Stimulated activated effector memory CD8-positive, alpha-beta T cell treated with anti-CD3 and anti-CD28 coated beads, Interleukin-12 subunit alpha, Interleukin-12 subunit beta, amount 100 ng/mL, for 72 hours (primary cell): ENCODE results near the gene PPP1R1C.

Source experiments
- ATAC-seq: fragments of 150-1000 bp; cut with Tn5 transposase; 2 replicates; pipeline ENCODE4 v1.10.0; 2021
- DNase-seq, 2 donors: peaks; one replicate each; pipeline ENCODE4 v3.0.0; 2021 to 2022; ENCODE audit warnings: low spot score in 2 of 2
- H3K27ac Mint-ChIP-seq: one replicate; pipeline ENCODE4 v1.8.0; 2022; ENCODE audit warnings: mild to moderate bottlenecking, mixed read lengths
- H3K36me3 Mint-ChIP-seq: one replicate; pipeline ENCODE4 v1.8.0; 2022; ENCODE audit warnings: mild to moderate bottlenecking, mixed read lengths
- H3K4me1 Mint-ChIP-seq: one replicate; pipeline ENCODE4 v1.8.0; 2022; ENCODE audit warnings: mixed read lengths
- H3K4me3 Mint-ChIP-seq: one replicate; pipeline ENCODE4 v1.8.0; 2022; ENCODE audit warnings: mild to moderate bottlenecking, mixed read lengths
- H3K9me3 Mint-ChIP-seq: one replicate; pipeline ENCODE4 v1.8.0; 2022; ENCODE audit warnings: mixed read lengths

PPP1R1C gene

GRCh38 chr2:181989099-181989498 is 3.4 kb downstream of the PPP1R1C start:
- Mint-ChIP-seq H3K9me3 (no peaks in the 10 kb centered on the region), H3K4me3 (no peak overlapping the region)
- ATAC-seq, result no peak

GRCh38 chr2:181991171-181991885 is 5.7 kb downstream of the PPP1R1C start:
- Mint-ChIP-seq H3K4me1 (no peaks in the 10 kb centered on the region), H3K36me3 (no peaks in the 10 kb centered on the region), H3K4me3 (no peak overlapping the region), H3K27ac (no peak overlapping the region), H3K9me3 (no peaks in the 10 kb centered on the region)
- ATAC-seq (no peak), DNase-seq (no peak)

More at GRCh38 chr2:181989099-181989498, 3.4 kb downstream of the PPP1R1C start:
- no peak for DNase-seq
- H3K4me1 Mint-ChIP-seq, result no peaks in the 10 kb centered on the region
- H3K27ac Mint-ChIP-seq, result no peak overlapping the region
- H3K36me3 Mint-ChIP-seq, result no peaks in the 10 kb centered on the region

GRCh38 chr2:181992776-181993175 is 7.1 kb downstream of the PPP1R1C start:
- H3K36me3 Mint-ChIP-seq, result no peaks in the 10 kb centered on the region
- peak; percentile 65 for ATAC-seq
- H3K27ac Mint-ChIP-seq, result no peak overlapping the region
- H3K4me3 Mint-ChIP-seq, result no peak overlapping the region
- no peaks in the 10 kb centered on the region for H3K4me1 Mint-ChIP-seq
- no peaks in the 10 kb centered on the region for H3K9me3 Mint-ChIP-seq
- no peak for DNase-seq

GRCh38 chr2:181995289-181995688 is 9.6 kb downstream of the PPP1R1C start:
- H3K36me3 Mint-ChIP-seq, result no peaks in the 10 kb centered on the region
- no peak for ATAC-seq
- H3K4me1 Mint-ChIP-seq, result no peaks in the 10 kb centered on the region
- H3K9me3 Mint-ChIP-seq, result no peaks in the 10 kb centered on the region
- no peak overlapping the region for H3K27ac Mint-ChIP-seq
- no peak overlapping the region for H3K4me3 Mint-ChIP-seq
- DNase-seq, result no peak

- no peaks in the 10 kb centered on the region for H3K36me3 Mint-ChIP-seq
- H3K4me3 Mint-ChIP-seq, result no peak overlapping the region
- H3K4me1 Mint-ChIP-seq, result no peaks in the 10 kb centered on the region
- no peak for DNase-seq
- no peak for ATAC-seq
- H3K9me3 Mint-ChIP-seq, result no peaks in the 10 kb centered on the region
- no peak overlapping the region for H3K27ac Mint-ChIP-seq
Observed at GRCh38 chr2:181998041-181998835, 12.6 kb downstream of the PPP1R1C start.

- Mint-ChIP-seq H3K4me3 (no peak overlapping the region), H3K4me1 (no peaks in the 10 kb centered on the region), H3K36me3 (no peaks in the 10 kb centered on the region), H3K27ac (no peak overlapping the region), H3K9me3 (no peaks in the 10 kb centered on the region)
- no peak for DNase-seq
- ATAC-seq, result no peak
Observed at GRCh38 chr2:181998891-181999654, 13.4 kb downstream of the PPP1R1C start.

GRCh38 chr2:181999911-182000310 is 14.3 kb downstream of the PPP1R1C start:
- DNase-seq, result no peak
- ATAC-seq, result no peak
- H3K4me1 Mint-ChIP-seq, result no peaks in the 10 kb centered on the region
- no peaks in the 10 kb centered on the region for H3K9me3 Mint-ChIP-seq
- no peak overlapping the region for H3K4me3 Mint-ChIP-seq
- H3K27ac Mint-ChIP-seq, result no peak overlapping the region
- H3K36me3 Mint-ChIP-seq, result no peaks in the 10 kb centered on the region

- Mint-ChIP-seq H3K9me3 (no peaks in the 10 kb centered on the region), H3K4me3 (no peak overlapping the region), H3K36me3 (no peaks in the 10 kb centered on the region), H3K27ac (no peak overlapping the region), H3K4me1 (no peaks in the 10 kb centered on the region)
- DNase-seq (no peak), ATAC-seq (no peak)
Observed at GRCh38 chr2:182004945-182005520, 19.4 kb downstream of the PPP1R1C start.

- Mint-ChIP-seq H3K4me1 (no peaks in the 10 kb centered on the region), H3K9me3 (no peaks in the 10 kb centered on the region)
- ATAC-seq, result no peak
Observed at GRCh38 chr2:182006595-182007341, 21.1 kb downstream of the PPP1R1C start.

GRCh38 chr2:182014284-182014683 is 28.6 kb downstream of the PPP1R1C start:
- no peak for DNase-seq
- Mint-ChIP-seq H3K4me1 (no peaks in the 10 kb centered on the region), H3K4me3 (no peak overlapping the region), H3K36me3 (no peaks in the 10 kb centered on the region), H3K27ac (no peak overlapping the region), H3K9me3 (peaks cover 5% of the 10 kb centered on the region)
- peak; percentile 36 for ATAC-seq

More at GRCh38 chr2:182006595-182007341, 21.1 kb downstream of the PPP1R1C start:
- no peak overlapping the region for H3K27ac Mint-ChIP-seq
- no peak for DNase-seq
- no peak overlapping the region for H3K4me3 Mint-ChIP-seq
- H3K36me3 Mint-ChIP-seq, result no peaks in the 10 kb centered on the region

- Mint-ChIP-seq H3K27ac (no peak overlapping the region), H3K4me1 (no peaks in the 10 kb centered on the region), H3K4me3 (no peak overlapping the region), H3K36me3 (no peaks in the 10 kb centered on the region), H3K9me3 (peaks cover 5% of the 10 kb centered on the region)
- DNase-seq (no peak), ATAC-seq (peak; percentile 8)
Observed at GRCh38 chr2:182015334-182016109, 29.9 kb downstream of the PPP1R1C start.

GRCh38 chr2:182018218-182018617 is 32.6 kb downstream of the PPP1R1C start:
- Mint-ChIP-seq H3K4me1 (no peaks in the 10 kb centered on the region), H3K27ac (no peak overlapping the region), H3K4me3 (no peak overlapping the region), H3K36me3 (no peaks in the 10 kb centered on the region), H3K9me3 (peaks cover 11% of the 10 kb centered on the region)
- ATAC-seq, result no peak
- no peak for DNase-seq

GRCh38 chr2:182019731-182020130 is 34.1 kb downstream of the PPP1R1C start:
- H3K36me3 Mint-ChIP-seq, result no peaks in the 10 kb centered on the region

More at GRCh38 chr2:182019731-182020130, 34.1 kb downstream of the PPP1R1C start:
- DNase-seq, result no peak
- no peak overlapping the region for H3K4me3 Mint-ChIP-seq
- no peak for ATAC-seq
- H3K4me1 Mint-ChIP-seq, result no peaks in the 10 kb centered on the region
- H3K27ac Mint-ChIP-seq, result no peak overlapping the region
- H3K9me3 Mint-ChIP-seq, result peaks cover 6% of the 10 kb centered on the region
